ENCODE results near the gene DAD1. TPM values are rescaled to one million over a fixed set of nuclear protein-coding genes. Genes with fewer than 3 reads are reported as not detected.
A peak's percentile ranks its signal among the peaks of the same experiment; 100 is the strongest.

The DAD1 gene
- total RNA-seq, 1 donor from 2014 or later, result 140 TPM

GRCh38 chr14:22598099-22598895 is 9.3 kb upstream of the DAD1 start, which contains the start of gene ABHD4:
TSS of gene ABHD4 (plus strand) at chr14:22598300. CDS start at chr14:22598307, 7 bp downstream.
- no peak for TF ChIP-seq CTCF (IDR thresholded peaks at IDR 0.05; ENCODE audit: unreplicated experiment)
- Mint-ChIP-seq H3K27ac (peak within 1 kb of the TSS; percentile 95), H3K4me1 (peaks cover 21% of the 10 kb centered on the region), H3K27me3 (ENCODE audit: low read depth) (peaks cover 20% of the 10 kb centered on the region), H3K36me3 (peaks cover 14% of the 10 kb centered on the region), H3K9me3 (no peaks in the 10 kb centered on the region), H3K4me3 (peak within 1 kb of the TSS; percentile 92)
- DNase-seq (ENCODE audit: low spot score in 2 of 2, unreplicated experiment in 2 of 2), result peak; percentile 43 to 65

GRCh38 chr14:22597771-22598098 is 8.7 kb upstream of the DAD1 start:
- DNase-seq (ENCODE audit: low spot score in 2 of 2, unreplicated experiment in 2 of 2), result no peak
- Mint-ChIP-seq H3K27me3 (ENCODE audit: low read depth) (peaks cover 25% of the 10 kb centered on the region), H3K4me3 (peak overlapping the region; percentile 92), H3K9me3 (no peaks in the 10 kb centered on the region), H3K4me1 (peaks cover 21% of the 10 kb centered on the region), H3K36me3 (peaks cover 9% of the 10 kb centered on the region), H3K27ac (peak overlapping the region; percentile 79)
- no peak for TF ChIP-seq CTCF (IDR thresholded peaks at IDR 0.05; ENCODE audit: unreplicated experiment)

GRCh38 chr14:22597265-22597664 is 8.2 kb upstream of the DAD1 start:
- Mint-ChIP-seq H3K4me3 (peak overlapping the region; percentile 92), H3K36me3 (peaks cover 5% of the 10 kb centered on the region), H3K9me3 (no peaks in the 10 kb centered on the region), H3K4me1 (peaks cover 21% of the 10 kb centered on the region), H3K27ac (no peak overlapping the region), H3K27me3 (ENCODE audit: low read depth) (peaks cover 29% of the 10 kb centered on the region)
- TF ChIP-seq CTCF (IDR thresholded peaks at IDR 0.05; ENCODE audit: unreplicated experiment), result no peak
- no peak for DNase-seq (ENCODE audit: low spot score in 2 of 2, unreplicated experiment in 2 of 2)

GRCh38 chr14:22596354-22596879 is 7.4 kb upstream of the DAD1 start:
- Mint-ChIP-seq H3K4me3 (no peak overlapping the region), H3K9me3 (no peaks in the 10 kb centered on the region), H3K27ac (no peak overlapping the region), H3K27me3 (ENCODE audit: low read depth) (peaks cover 35% of the 10 kb centered on the region), H3K4me1 (peaks cover 21% of the 10 kb centered on the region), H3K36me3 (no peaks in the 10 kb centered on the region)
- no peak for TF ChIP-seq CTCF (IDR thresholded peaks at IDR 0.05; ENCODE audit: unreplicated experiment)
- DNase-seq (ENCODE audit: low spot score in 2 of 2, unreplicated experiment in 2 of 2), result no peak

GRCh38 chr14:22594156-22594716 is 5.2 kb upstream of the DAD1 start:
- no peak for TF ChIP-seq CTCF (IDR thresholded peaks at IDR 0.05; ENCODE audit: unreplicated experiment)
- H3K4me3 Mint-ChIP-seq, result no peak overlapping the region
- no peak overlapping the region for H3K27ac Mint-ChIP-seq
- peaks cover 35% of the 10 kb centered on the region for H3K27me3 Mint-ChIP-seq (ENCODE audit: low read depth)
- H3K4me1 Mint-ChIP-seq, result peaks cover 20% of the 10 kb centered on the region
- DNase-seq (ENCODE audit: low spot score in 2 of 2, unreplicated experiment in 2 of 2), result no peak
- no peaks in the 10 kb centered on the region for H3K9me3 Mint-ChIP-seq
- no peaks in the 10 kb centered on the region for H3K36me3 Mint-ChIP-seq

Data from mesothelial cell of epicardium (in vitro differentiated cells).